Immature natural killer cell (primary cell): ENCODE results near the gene CDCP2. TPM values are rescaled to one million over a fixed set of nuclear protein-coding genes. Genes with fewer than 3 reads are reported as not detected.
A peak's percentile ranks its signal among the peaks of the same experiment; 100 is the strongest.

ENCODE experiments used
- DNase-seq, 3 donors: peaks; one replicate each; pipeline ENCODE4 v3.0.0; 2022; ENCODE audit warnings: mixed read lengths in 1 of 3
- H3K27ac Mint-ChIP-seq, 6 donors: one replicate each; pipeline ENCODE4 v1.8.0; 2020; ENCODE audit warnings: mixed read lengths in 6 of 6, mild to moderate bottlenecking in 5 of 6, inconsistent platforms in 4 of 6, moderate library complexity in 3 of 6
- H3K27me3 Mint-ChIP-seq, 3 donors: one replicate each; pipeline ENCODE4 v1.8.0; 2020 to 2021; ENCODE audit warnings: low read depth in 3 of 3, mild to moderate bottlenecking in 3 of 3, mixed read lengths in 3 of 3, moderate library complexity in 3 of 3, inconsistent platforms in 1 of 3
- H3K36me3 Mint-ChIP-seq, 3 donors: one replicate each; pipeline ENCODE4 v1.8.0; 2020; ENCODE audit warnings: mixed read lengths in 3 of 3, inconsistent platforms in 2 of 3, mild to moderate bottlenecking in 2 of 3
- H3K4me1 Mint-ChIP-seq, 2 donors: one replicate each; pipeline ENCODE4 v1.8.0; 2020; ENCODE audit warnings: inconsistent platforms in 2 of 2, mild to moderate bottlenecking in 2 of 2, mixed read lengths in 2 of 2, moderate library complexity in 1 of 2
- H3K4me3 Mint-ChIP-seq, 5 donors: one replicate each; pipeline ENCODE4 v1.8.0; 2020; ENCODE audit warnings: mild to moderate bottlenecking in 5 of 5, mixed read lengths in 5 of 5, inconsistent platforms in 3 of 5, moderate library complexity in 3 of 5
- H3K9me3 Mint-ChIP-seq, 6 donors: one replicate each; pipeline ENCODE4 v1.8.0; 2020; ENCODE audit warnings: mild to moderate bottlenecking in 6 of 6, mixed read lengths in 6 of 6, inconsistent platforms in 4 of 6, moderate library complexity in 3 of 6
- polyA plus RNA-seq, 3 donors: library from polyadenylated mRNA; unstranded; fragments of 300-500 nt; fragmentation: Illumina TruSeq; gene quantifications; one replicate each; pipeline ENCODE4 v1.2.3, GENCODE V29; 2021

The CDCP2 gene
- polyA plus RNA-seq, 3 donors from 2014 or later: not detected

GRCh38 chr1:54138994-54139393 is 13.8 kb downstream of the CDCP2 start:
- H3K4me1 Mint-ChIP-seq: no peaks in the 10 kb centered on the region
- H3K4me3 Mint-ChIP-seq: no peak overlapping the region
- H3K36me3 Mint-ChIP-seq: no peaks in the 10 kb centered on the region
- H3K9me3 Mint-ChIP-seq: no peaks in the 10 kb centered on the region
- peaks cover 0 to 6% (median 2%) of the 10 kb centered on the region in 3 donors for H3K27me3 Mint-ChIP-seq
- no peak overlapping the region for H3K27ac Mint-ChIP-seq
- no peak for DNase-seq

GRCh38 chr1:54137534-54138061 is 15.2 kb downstream of the CDCP2 start:
- Mint-ChIP-seq H3K36me3 (no peaks in the 10 kb centered on the region), H3K27me3 (peaks cover 0 to 6% (median 2%) of the 10 kb centered on the region in 3 donors), H3K9me3 (no peaks in the 10 kb centered on the region), H3K4me3 (no peak overlapping the region), H3K4me1 (no peaks in the 10 kb centered on the region), H3K27ac (no peak overlapping the region)
- no peak for DNase-seq

GRCh38 chr1:54136963-54137533 is 15.8 kb downstream of the CDCP2 start:
- H3K4me3 Mint-ChIP-seq: no peak overlapping the region

GRCh38 chr1:54136269-54136896 is 16.4 kb downstream of the CDCP2 start:
- H3K27me3 Mint-ChIP-seq: peaks cover 0 to 2% (median 1%) of the 10 kb centered on the region in 3 donors
- H3K4me3 Mint-ChIP-seq: no peak overlapping the region
- H3K4me1 Mint-ChIP-seq: no peaks in the 10 kb centered on the region
- no peaks in the 10 kb centered on the region for H3K36me3 Mint-ChIP-seq
- H3K9me3 Mint-ChIP-seq: no peaks in the 10 kb centered on the region
- DNase-seq: no peak
- no peak overlapping the region for H3K27ac Mint-ChIP-seq

More at GRCh38 chr1:54136963-54137533, 15.8 kb downstream of the CDCP2 start:
- Mint-ChIP-seq H3K4me1 (no peaks in the 10 kb centered on the region), H3K36me3 (no peaks in the 10 kb centered on the region), H3K27ac (no peak overlapping the region), H3K27me3 (peaks cover 1 to 6% (median 2%) of the 10 kb centered on the region in 3 donors), H3K9me3 (no peaks in the 10 kb centered on the region)
- no peak for DNase-seq

- Mint-ChIP-seq H3K4me3 (no peak overlapping the region), H3K36me3 (no peaks in the 10 kb centered on the region), H3K27ac (no peak overlapping the region), H3K27me3 (peaks cover 0 to 2% (median 1%) of the 10 kb centered on the region in 3 donors), H3K9me3 (no peaks in the 10 kb centered on the region), H3K4me1 (no peaks in the 10 kb centered on the region)
- no peak for DNase-seq
These were observed 17.2 kb downstream of the CDCP2 start for GRCh38 chr1:54135436-54136120.

- Mint-ChIP-seq H3K36me3 (no peaks in the 10 kb centered on the region), H3K27ac (peak overlapping the region in 1 of 6 donors; percentile 29), H3K4me1 (no peaks in the 10 kb centered on the region), H3K27me3 (peaks cover 0 to 2% (median 1%) of the 10 kb centered on the region in 3 donors), H3K9me3 (no peaks in the 10 kb centered on the region), H3K4me3 (no peak overlapping the region)
- DNase-seq: no peak
These were observed 18.5 kb downstream of the CDCP2 start for GRCh38 chr1:54134295-54134694.

- Mint-ChIP-seq H3K9me3 (no peaks in the 10 kb centered on the region), H3K27ac (no peak overlapping the region), H3K36me3 (no peaks in the 10 kb centered on the region), H3K4me1 (no peaks in the 10 kb centered on the region), H3K4me3 (no peak overlapping the region), H3K27me3 (peaks cover 2 to 4% (median 3%) of the 10 kb centered on the region in 3 donors)
- DNase-seq: no peak
These were observed 20.3 kb downstream of the CDCP2 start for GRCh38 chr1:54132495-54132894.

GRCh38 chr1:54131419-54131818 is 21.4 kb downstream of the CDCP2 start:
- H3K9me3 Mint-ChIP-seq: no peaks in the 10 kb centered on the region
- DNase-seq: no peak

GRCh38 chr1:54129858-54130257 is 22.9 kb downstream of the CDCP2 start:
- Mint-ChIP-seq H3K9me3 (no peaks in the 10 kb centered on the region), H3K27me3 (peaks cover 2 to 4% (median 3%) of the 10 kb centered on the region in 3 donors), H3K4me1 (no peaks in the 10 kb centered on the region), H3K4me3 (no peak overlapping the region), H3K27ac (no peak overlapping the region), H3K36me3 (no peaks in the 10 kb centered on the region)
- no peak for DNase-seq

More at GRCh38 chr1:54131419-54131818, 21.4 kb downstream of the CDCP2 start:
- no peaks in the 10 kb centered on the region for H3K36me3 Mint-ChIP-seq
- H3K4me3 Mint-ChIP-seq: no peak overlapping the region
- peaks cover 2 to 4% (median 3%) of the 10 kb centered on the region in 3 donors for H3K27me3 Mint-ChIP-seq
- no peak overlapping the region for H3K27ac Mint-ChIP-seq
- no peaks in the 10 kb centered on the region for H3K4me1 Mint-ChIP-seq

- no peak for DNase-seq
- Mint-ChIP-seq H3K9me3 (no peaks in the 10 kb centered on the region), H3K36me3 (no peaks in the 10 kb centered on the region), H3K4me1 (no peaks in the 10 kb centered on the region), H3K27me3 (peaks cover 2 to 3% (median 3%) of the 10 kb centered on the region in 3 donors), H3K27ac (no peak overlapping the region), H3K4me3 (no peak overlapping the region)
These were observed 25.1 kb downstream of the CDCP2 start for GRCh38 chr1:54127594-54128300.

GRCh38 chr1:54126271-54126815 is 26.5 kb downstream of the CDCP2 start:
- DNase-seq: no peak
- Mint-ChIP-seq H3K4me3 (no peak overlapping the region), H3K27ac (no peak overlapping the region), H3K4me1 (peaks cover 0 to 7% of the 10 kb centered on the region in 2 donors), H3K36me3 (no peaks in the 10 kb centered on the region), H3K27me3 (peaks cover 3 to 8% (median 6%) of the 10 kb centered on the region in 3 donors), H3K9me3 (no peaks in the 10 kb centered on the region)

GRCh38 chr1:54125386-54126070 is 27.3 kb downstream of the CDCP2 start:
- no peaks in the 10 kb centered on the region for H3K9me3 Mint-ChIP-seq
- peaks cover 3 to 8% (median 8%) of the 10 kb centered on the region in 3 donors for H3K27me3 Mint-ChIP-seq
- H3K4me3 Mint-ChIP-seq: no peak overlapping the region
- no peak for DNase-seq
- no peak overlapping the region for H3K27ac Mint-ChIP-seq
- H3K36me3 Mint-ChIP-seq: no peaks in the 10 kb centered on the region
- H3K4me1 Mint-ChIP-seq: peaks cover 0 to 8% of the 10 kb centered on the region in 2 donors

GRCh38 chr1:54124906-54125305 is 27.9 kb downstream of the CDCP2 start:
- no peak overlapping the region for H3K27ac Mint-ChIP-seq
- peaks cover 0 to 8% of the 10 kb centered on the region in 2 donors for H3K4me1 Mint-ChIP-seq
- H3K4me3 Mint-ChIP-seq: no peak overlapping the region
- peaks cover 3 to 8% (median 8%) of the 10 kb centered on the region in 3 donors for H3K27me3 Mint-ChIP-seq
- DNase-seq: no peak
- H3K9me3 Mint-ChIP-seq: no peaks in the 10 kb centered on the region
- H3K36me3 Mint-ChIP-seq: no peaks in the 10 kb centered on the region
